ENCODE data around the gene ADTRP. TPM values are rescaled to one million over a fixed set of nuclear protein-coding genes. Genes with fewer than 3 reads are reported as not detected.

The ADTRP gene
- total RNA-seq, 1 experiment from 2014 or later: 0.86 TPM

DNA sequence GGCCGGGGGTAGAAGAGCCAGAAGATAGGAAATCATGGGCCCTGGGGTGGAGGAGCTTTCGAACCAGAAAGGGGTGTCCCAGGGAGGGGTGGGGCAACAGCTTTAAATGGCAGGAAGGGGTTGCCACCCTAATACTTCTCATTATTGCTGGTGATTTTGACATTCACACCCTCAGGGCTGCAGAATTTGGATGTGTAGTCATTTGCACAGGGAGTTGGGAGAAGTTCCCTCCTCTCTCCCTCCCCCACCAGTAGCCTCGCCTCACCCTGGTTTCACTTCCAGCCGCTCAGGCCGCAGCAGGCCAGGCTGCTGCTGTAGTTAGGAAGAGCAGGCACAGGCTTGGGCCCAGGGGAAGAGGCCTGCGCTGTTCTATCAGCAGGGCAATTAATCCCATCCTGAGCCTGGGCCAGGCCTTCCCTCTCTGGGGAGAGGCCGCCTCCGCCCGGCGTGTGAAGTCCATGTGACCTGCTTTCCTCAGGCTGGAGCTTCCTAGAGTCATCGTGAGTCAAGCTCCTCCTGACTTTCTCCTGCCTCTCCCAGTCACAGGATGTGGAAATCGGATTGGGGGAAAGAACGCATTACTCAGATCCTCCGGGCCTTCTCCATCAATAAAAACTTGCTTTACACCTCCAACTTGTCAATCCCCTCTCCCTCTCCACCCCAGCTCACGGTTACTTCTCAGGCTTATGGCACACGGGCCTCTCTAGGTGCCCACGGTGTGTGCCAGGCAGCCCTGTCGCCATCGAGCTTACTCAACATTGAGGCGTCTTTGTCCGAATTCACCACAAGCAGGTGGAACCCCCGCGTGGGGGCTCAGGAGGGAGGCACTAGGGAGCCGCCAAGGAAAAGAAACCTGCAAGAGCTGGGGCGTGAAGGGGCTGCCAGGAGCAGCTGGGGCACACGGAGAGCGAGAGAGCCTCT, 7.8 kb downstream of the ADTRP start:
- H3K9ac ChIP-seq (ENCODE audit: low read length): peak overlapping the region; percentile 47
- peak overlapping the region; percentile 49 for H3K27ac ChIP-seq (ENCODE audit: low read depth, low read length)
- no peaks in the 10 kb centered on the region for H3K9me3 ChIP-seq (ENCODE audit: control insufficient read depth in 1 of 2, insufficient read depth in 1 of 2, low read depth in 1 of 2, low read length in 2 of 2)
- peak overlapping the region; percentile 73 for H3K4me2 ChIP-seq (ENCODE audit: low read length)
- H4K20me1 ChIP-seq (ENCODE audit: insufficient read depth): no peaks in the 10 kb centered on the region
- no peaks in the 10 kb centered on the region for H3K79me2 ChIP-seq (ENCODE audit: insufficient read depth, low read length)
- no peaks in the 10 kb centered on the region for H3K27me3 ChIP-seq (ENCODE audit: insufficient read depth, low read length)
- peak overlapping the region; percentile 46 for H2AFZ ChIP-seq (ENCODE audit: low read depth, low read length, poor library complexity, severe bottlenecking)
- no peaks in the 10 kb centered on the region for H3K9me2 ChIP-seq (ENCODE audit: insufficient read depth)
- ChIA-PET RAD21 (ENCODE audit: low non-redundant PET in 1 of 2, low total read pairs in 2 of 2, uncharacterized antibody in 2 of 2, unreplicated experiment in 2 of 2) (no interaction called here), CTCF (no interaction called here), POLR2A (interaction anchor here (1.6 kb wide), 1 partner anchor 240 kb away, joined by 4 read pairs; no protein-coding TSS in a partner anchor)
- ATAC-seq (peak; percentile 79), DNase-seq (ENCODE audit: low read depth, low spot score) (peak; percentile 89)
- H3K4me3 ChIP-seq (replicated peaks in 1 of 2; ENCODE audit: low read depth in 1 of 2, low read length in 2 of 2): peak overlapping the region; percentile 4 to 37; a peak in 1 of 4 replicates
- H3K36me3 ChIP-seq (ENCODE audit: control insufficient read depth in 1 of 2, insufficient read depth in 2 of 2, low read length in 2 of 2): no peaks in the 10 kb centered on the region
- TSS peak; percentile 95 for BruUV-seq (replicated peaks)
- intact Hi-C loops (cut with micrococcal nuclease): loop anchor here (2.0 kb wide), 1 partner anchor 240 kb away; no protein-coding TSS in a partner anchor
- peaks cover 40 to 68% of the 10 kb centered on the region in 2 experiments for H3K4me1 ChIP-seq (ENCODE audit: control insufficient read depth in 1 of 2, insufficient read depth in 2 of 2, low read length in 2 of 2)
- TF ChIP-seq ZNF274 (IDR thresholded peaks at IDR 0.05; ENCODE audit: low read depth, low read length) (no peak), SRF (IDR thresholded peaks at IDR 0.05; ENCODE audit: low read depth) (peak; percentile 50), EZH2phosphoT487 (IDR thresholded peaks at IDR 0.05; ENCODE audit: borderline replicate concordance) (no peak), JUND (IDR thresholded peaks at IDR 0.05) (peak; percentile 71), POLR2A (IDR thresholded peaks at IDR 0.05; ENCODE audit: borderline replicate concordance, extremely low read depth, insufficient read depth, insufficient read length) (no peak), ZFX (IDR thresholded peaks at IDR 0.05) (peak; percentile 53; the same call in 1 of the 2 replicates), POLR2AphosphoS5 (IDR thresholded peaks at IDR 0.05; ENCODE audit: low read depth, low read length) (peak; percentile 71), FOSL1 (IDR thresholded peaks at IDR 0.05; ENCODE audit: low read depth) (peak; percentile 86), YY1 (IDR thresholded peaks at IDR 0.05; ENCODE audit: extremely low read depth, insufficient replicate concordance, low read depth, low read length) (peak; percentile 29), TCF7L2 (IDR thresholded peaks at IDR 0.05; ENCODE audit: borderline replicate concordance, extremely low read depth, insufficient read depth, insufficient read length) (no peak), SIN3A (IDR thresholded peaks at IDR 0.05; ENCODE audit: low read depth) (peak; percentile 56; the same call in 1 of the 2 replicates), EGR1 (IDR thresholded peaks at IDR 0.05; ENCODE audit: low read depth) (peak; percentile 68), CBX3 (IDR thresholded peaks at IDR 0.05; ENCODE audit: low read depth) (peak; percentile 76), RAD21 (IDR thresholded peaks at IDR 0.05; ENCODE audit: low read depth) (peak; percentile 41), EZH2 (IDR thresholded peaks at IDR 0.05) (no peak), SP1 (IDR thresholded peaks at IDR 0.05; ENCODE audit: low read depth) (peak; percentile 91)
- TF ChIP-seq, protein P1, sequence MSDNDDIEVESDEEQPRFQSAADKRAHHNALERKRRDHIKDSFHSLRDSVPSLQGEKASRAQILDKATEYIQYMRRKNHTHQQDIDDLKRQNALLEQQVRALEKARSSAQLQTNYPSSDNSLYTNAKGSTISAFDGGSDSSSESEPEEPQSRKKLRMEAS (IDR thresholded peaks at IDR 0.05): peak; percentile 95
- TF ChIP-seq, protein P2, sequence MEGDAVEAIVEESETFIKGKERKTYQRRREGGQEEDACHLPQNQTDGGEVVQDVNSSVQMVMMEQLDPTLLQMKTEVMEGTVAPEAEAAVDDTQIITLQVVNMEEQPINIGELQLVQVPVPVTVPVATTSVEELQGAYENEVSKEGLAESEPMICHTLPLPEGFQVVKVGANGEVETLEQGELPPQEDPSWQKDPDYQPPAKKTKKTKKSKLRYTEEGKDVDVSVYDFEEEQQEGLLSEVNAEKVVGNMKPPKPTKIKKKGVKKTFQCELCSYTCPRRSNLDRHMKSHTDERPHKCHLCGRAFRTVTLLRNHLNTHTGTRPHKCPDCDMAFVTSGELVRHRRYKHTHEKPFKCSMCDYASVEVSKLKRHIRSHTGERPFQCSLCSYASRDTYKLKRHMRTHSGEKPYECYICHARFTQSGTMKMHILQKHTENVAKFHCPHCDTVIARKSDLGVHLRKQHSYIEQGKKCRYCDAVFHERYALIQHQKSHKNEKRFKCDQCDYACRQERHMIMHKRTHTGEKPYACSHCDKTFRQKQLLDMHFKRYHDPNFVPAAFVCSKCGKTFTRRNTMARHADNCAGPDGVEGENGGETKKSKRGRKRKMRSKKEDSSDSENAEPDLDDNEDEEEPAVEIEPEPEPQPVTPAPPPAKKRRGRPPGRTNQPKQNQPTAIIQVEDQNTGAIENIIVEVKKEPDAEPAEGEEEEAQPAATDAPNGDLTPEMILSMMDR (IDR thresholded peaks at IDR 0.05 in 2 of 3, conservative IDR thresholded peaks at IDR 0.05 in 1 of 3; ENCODE audit: borderline replicate concordance in 1 of 3, insufficient read depth in 1 of 3, low read depth in 2 of 3, low read length in 2 of 3): no peak
- TF ChIP-seq, protein P3, sequence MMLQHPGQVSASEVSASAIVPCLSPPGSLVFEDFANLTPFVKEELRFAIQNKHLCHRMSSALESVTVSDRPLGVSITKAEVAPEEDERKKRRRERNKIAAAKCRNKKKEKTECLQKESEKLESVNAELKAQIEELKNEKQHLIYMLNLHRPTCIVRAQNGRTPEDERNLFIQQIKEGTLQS (IDR thresholded peaks at IDR 0.05): no peak; the same call in 1 of the 2 replicates
- TF ChIP-seq, protein P4, sequence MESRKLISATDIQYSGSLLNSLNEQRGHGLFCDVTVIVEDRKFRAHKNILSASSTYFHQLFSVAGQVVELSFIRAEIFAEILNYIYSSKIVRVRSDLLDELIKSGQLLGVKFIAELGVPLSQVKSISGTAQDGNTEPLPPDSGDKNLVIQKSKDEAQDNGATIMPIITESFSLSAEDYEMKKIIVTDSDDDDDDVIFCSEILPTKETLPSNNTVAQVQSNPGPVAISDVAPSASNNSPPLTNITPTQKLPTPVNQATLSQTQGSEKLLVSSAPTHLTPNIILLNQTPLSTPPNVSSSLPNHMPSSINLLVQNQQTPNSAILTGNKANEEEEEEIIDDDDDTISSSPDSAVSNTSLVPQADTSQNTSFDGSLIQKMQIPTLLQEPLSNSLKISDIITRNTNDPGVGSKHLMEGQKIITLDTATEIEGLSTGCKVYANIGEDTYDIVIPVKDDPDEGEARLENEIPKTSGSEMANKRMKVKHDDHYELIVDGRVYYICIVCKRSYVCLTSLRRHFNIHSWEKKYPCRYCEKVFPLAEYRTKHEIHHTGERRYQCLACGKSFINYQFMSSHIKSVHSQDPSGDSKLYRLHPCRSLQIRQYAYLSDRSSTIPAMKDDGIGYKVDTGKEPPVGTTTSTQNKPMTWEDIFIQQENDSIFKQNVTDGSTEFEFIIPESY (IDR thresholded peaks at IDR 0.05; ENCODE audit: extremely low read depth, insufficient replicate concordance, low read length): peak; percentile 41

Measured in HCT116 (cell line).